Stimulated activated CD4-positive, alpha-beta T cell treated with anti-CD3 and anti-CD28 coated beads, Interleukin-15, amount 100 ng/mL, for 48 hours (primary cell): ENCODE measurements around the gene MYO5A.
"Not testable (repeated sequence)": the region's sequence is repeated elsewhere in the genome, so short reads cannot be mapped to it uniquely, and the experiment has no call there.

Experiments used
- DNase-seq, 2 donors: peaks; one replicate each; pipeline ENCODE4 v3.0.0-alpha.2; 2020; ENCODE audit warnings: low read depth in 2 of 2

The MYO5A gene

GRCh38 chr15:52419494-52419893, 109.2 kb downstream of the MYO5A start:
- no peak for DNase-seq

- no peak for DNase-seq
These were observed 110.7 kb downstream of the MYO5A start for GRCh38 chr15:52417957-52418356.

GRCh38 chr15:52417521-52417920, 111.2 kb downstream of the MYO5A start:
- DNase-seq = no peak

GRCh38 chr15:52416566-52416965, 112.1 kb downstream of the MYO5A start:
- DNase-seq = not testable (repeated sequence)

- DNase-seq = no peak
These were observed 113.1 kb downstream of the MYO5A start for GRCh38 chr15:52415628-52416027.

- no peak for DNase-seq
These were observed 113.7 kb downstream of the MYO5A start for GRCh38 chr15:52414936-52415335.

GRCh38 chr15:52408823-52409222, 119.9 kb downstream of the MYO5A start:
- DNase-seq = no peak

- no peak for DNase-seq
These were observed 121.3 kb downstream of the MYO5A start for GRCh38 chr15:52407374-52407773.

- no peak for DNase-seq
These were observed 122.1 kb downstream of the MYO5A start for GRCh38 chr15:52406601-52407000.

GRCh38 chr15:52405856-52406255, 122.8 kb downstream of the MYO5A start:
- no peak for DNase-seq

- DNase-seq = no peak
These were observed 131.6 kb downstream of the MYO5A start for GRCh38 chr15:52397118-52397517.

- no peak for DNase-seq
These were observed 134.6 kb downstream of the MYO5A start for GRCh38 chr15:52394118-52394517.

GRCh38 chr15:52392008-52392687, 136.5 kb downstream of the MYO5A start:
- DNase-seq = no peak

GRCh38 chr15:52391069-52391468, 137.6 kb downstream of the MYO5A start:
- no peak for DNase-seq

GRCh38 chr15:52385670-52386069, 143.0 kb downstream of the MYO5A start:
- no peak for DNase-seq

GRCh38 chr15:52383100-52383588, 145.5 kb downstream of the MYO5A start:
- DNase-seq = no peak

GRCh38 chr15:52382647-52383046, 146.0 kb downstream of the MYO5A start:
- DNase-seq = no peak

GRCh38 chr15:52379395-52380106, 149.1 kb downstream of the MYO5A start:
- peak in 1 of 2 donors; percentile 3 for DNase-seq

GRCh38 chr15:52378746-52379394, 149.8 kb downstream of the MYO5A start:
- no peak for DNase-seq

- DNase-seq = no peak
These were observed 158.7 kb downstream of the MYO5A start for GRCh38 chr15:52370010-52370409.

- DNase-seq = no peak
These were observed 159.2 kb downstream of the MYO5A start for GRCh38 chr15:52369455-52369854.

GRCh38 chr15:52369030-52369429, 159.7 kb downstream of the MYO5A start:
- DNase-seq = no peak

GRCh38 chr15:52368402-52368801, 160.3 kb downstream of the MYO5A start:
- DNase-seq = no peak
